Left cardiac atrium (tissue), 4 donors: ENCODE data around the gene MMP26. TPM values are rescaled to one million over a fixed set of nuclear protein-coding genes. Genes with fewer than 3 reads are reported as not detected.
"Not testable (repeated sequence)": the region's sequence is repeated elsewhere in the genome, so short reads cannot be mapped to it uniquely, and the experiment has no call there.

Source experiments
- ATAC-seq, 2 donors: fragments of 200-7000 bp; cut with Tn5 transposase; one replicate each; pipeline ENCODE4 v1.9.1; 2020; ENCODE audit warnings: mild to moderate bottlenecking in 2 of 2, moderate library complexity in 2 of 2
- DNase-seq: peaks from one replicate; pipeline ENCODE4 v3.0.0-alpha.2; 2020
- intact Hi-C, 2 donors: fragments of 100-400 bp; cut with DNase I; formaldehyde crosslinking; loops; one replicate each; pipeline versions ENCODE4 v1.14.1 to v1.15.1; 2022 to 2023
- total RNA-seq, 2 donors: library from RNA; stranded (reverse); fragmentation: NEBNext Ultra II Directional; extraction: Animal tissue kit (Norgen Biotek cat#: 25700); gene quantifications; one replicate each; pipeline ENCODE4 v1.2.1, GENCODE V29; 2021
- donor health status: DM: no; HTN: yes; CAD: no.
- donor health status: DM: no; HTN: yes; CAD: no; lungs with severe emphysema.
- donor health status: DM: yes; HTN: yes; CAD: no.
- donor health status: Dilated cardiomyopathy.

The MMP26 gene
- total RNA-seq, 2 donors from 2014 or later: not detected

DNA sequence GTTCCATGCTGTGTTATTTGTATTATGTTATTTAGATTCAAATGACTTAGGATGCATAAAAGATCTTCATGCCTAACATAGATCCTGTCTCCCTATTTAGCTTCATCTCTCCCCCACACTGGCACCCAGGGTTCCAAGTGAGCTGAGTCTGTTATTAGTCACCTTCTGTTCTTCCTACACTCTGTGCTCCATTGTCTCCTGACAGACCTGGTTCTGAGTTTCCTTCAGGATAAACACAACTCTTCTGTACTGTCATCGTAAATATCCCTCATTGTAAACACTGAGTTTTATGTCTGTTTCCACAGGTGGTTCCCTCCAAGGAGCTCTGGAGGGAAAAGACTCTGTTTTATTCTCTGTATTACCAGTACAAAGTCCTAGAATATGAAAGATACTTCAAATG is 8.7 kb downstream of the MMP26 start:
- no peak for DNase-seq
- no peak for ATAC-seq
- intact Hi-C loops: no loop called here

GRCh38 chr11:4714300-4714699 is 9.7 kb downstream of the MMP26 start:
- intact Hi-C loops: no loop called here
- ATAC-seq (no peak), DNase-seq (no peak)

- intact Hi-C loops, ATAC-seq, DNase-seq: not testable (repeated sequence)
Observed at GRCh38 chr11:4722616-4723534, 18.3 kb downstream of the MMP26 start.

- intact Hi-C loops: no loop called here
- ATAC-seq (no peak), DNase-seq (no peak)
Observed at GRCh38 chr11:4727171-4727570, 22.6 kb downstream of the MMP26 start.

DNA sequence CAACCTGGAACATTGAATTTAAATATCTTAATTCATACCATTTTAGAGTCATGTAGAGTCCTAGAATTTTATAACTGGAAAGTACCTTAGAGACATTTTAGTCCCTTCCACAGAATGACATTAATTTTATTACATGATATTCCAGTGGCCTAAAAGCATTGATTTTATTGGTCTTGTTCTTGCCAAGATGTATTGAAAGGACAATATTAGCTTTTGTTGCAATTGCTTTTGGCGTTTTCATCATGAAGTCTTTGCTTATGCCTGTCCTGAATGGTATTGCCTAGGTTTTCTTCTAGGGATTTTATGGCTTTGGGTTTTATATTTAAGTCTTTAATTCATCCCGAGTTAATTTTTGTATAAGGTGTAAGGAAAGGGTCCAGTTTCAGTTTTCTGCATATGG is 36.2 kb downstream of the MMP26 start:
- no peak for ATAC-seq
- intact Hi-C loops: no loop called here
- no peak for DNase-seq

GRCh38 chr11:4748438-4748837 is 43.9 kb downstream of the MMP26 start:
- DNase-seq (no peak), ATAC-seq (no peak)
- intact Hi-C loops: no loop called here

DNA sequence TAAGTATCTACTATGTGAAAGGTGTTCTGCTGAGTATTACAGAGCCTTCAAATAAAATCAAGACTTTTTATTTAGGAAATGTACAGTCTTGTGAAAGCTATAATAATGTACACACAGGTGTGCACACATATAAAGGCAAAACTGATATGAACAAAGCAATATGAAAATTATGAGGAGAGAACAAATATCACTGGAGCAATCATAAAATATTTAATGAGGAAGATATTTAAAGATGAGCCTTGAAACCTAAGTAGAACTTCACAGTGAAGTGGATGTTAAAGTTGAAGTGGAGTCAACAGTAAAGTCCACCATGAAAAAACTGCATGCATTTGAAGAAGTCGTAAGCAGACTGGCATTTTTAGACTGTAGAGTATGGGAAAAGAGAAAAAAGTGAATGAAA is 46.6 kb downstream of the MMP26 start:
- ATAC-seq (no peak), DNase-seq (no peak)
- intact Hi-C loops: loop anchor here in 1 of 2 donors (10.0 kb wide), 1 partner anchor 64 kb away; no protein-coding TSS in a partner anchor

Other genes starting within 250 kb of the MMP26 start
- gene OR52K1, start 222.1 kb upstream of the MMP26 start, total RNA-seq: not detected
- not detected for gene OR52M1, start 159.6 kb upstream of the MMP26 start, total RNA-seq
- gene OR52I2, start 123.0 kb upstream of the MMP26 start, total RNA-seq: not detected
- not detected for gene OR52I1, start 110.7 kb upstream of the MMP26 start, total RNA-seq
- gene TRIM68, start 96.6 kb upstream of the MMP26 start, total RNA-seq: 10 to 100 TPM in 1 of 2 donors, 1 to 10 TPM in 1; 9.4 to 10.3 TPM
- gene OR51D1, start 67.3 kb upstream of the MMP26 start, total RNA-seq: not detected
- gene OR51E1, start 60.8 kb upstream of the MMP26 start, total RNA-seq: under 1 TPM; 0.34 to 0.91 TPM
- gene OR51E2, start 6.9 kb upstream of the MMP26 start, total RNA-seq: under 1 TPM; 0.09 to 0.31 TPM
- gene OR51F1, start 65.2 kb downstream of the MMP26 start, total RNA-seq: not detected
- gene OR52R1, start 99.6 kb downstream of the MMP26 start, total RNA-seq: not detected
- not detected for gene OR51F2, start 116.5 kb downstream of the MMP26 start, total RNA-seq
- not detected for gene OR51S1, start 144.4 kb downstream of the MMP26 start, total RNA-seq
- not detected for gene OR51T1, start 177.1 kb downstream of the MMP26 start, total RNA-seq
- not detected for gene OR51A7, start 199.0 kb downstream of the MMP26 start, total RNA-seq
- not detected for gene OR51G2, start 214.6 kb downstream of the MMP26 start, total RNA-seq
- not detected for gene OR51G1, start 219.6 kb downstream of the MMP26 start, total RNA-seq
- gene OR51A4, start 242.8 kb downstream of the MMP26 start, total RNA-seq: not detected